Peyer's patch (tissue), 4 donors: ENCODE data around the gene USH1C. TPM values are rescaled to one million over a fixed set of nuclear protein-coding genes. Genes with fewer than 3 reads are reported as not detected.

ENCODE experiments used
- DNase-seq, 3 donors: peaks; one replicate each; pipeline ENCODE4 v3.0.0-alpha.2; 2017 to 2019
- H3K27ac ChIP-seq, 4 donors: fragments of 200-600 bp; sonication (generic); one replicate each; pipeline ENCODE4 v1.5.1; 2016 to 2019
- H3K27me3 ChIP-seq, 2 donors: fragments of 200-600 bp; sonication (generic); one replicate each; pipeline ENCODE4 v1.5.1; 2019
- H3K36me3 ChIP-seq, 3 donors: fragments of 200-600 bp; sonication (generic); one replicate each; pipeline ENCODE4 v1.5.1; 2016 to 2019
- H3K4me1 ChIP-seq, 4 donors: fragments of 200-600 bp; sonication (generic); one replicate each; pipeline ENCODE4 v1.5.1; 2016 to 2019
- H3K4me3 ChIP-seq, 4 donors: fragments of 200-600 bp; sonication (generic); 1 replicate in 3 of 4; 2 replicates in 1 of 4; pipeline ENCODE4 v1.5.1; 2016 to 2019; ENCODE audit warnings: mild to moderate bottlenecking in 1 of 4
- H3K9me3 ChIP-seq, 4 donors: fragments of 200-600 bp; sonication (generic); one replicate each; pipeline ENCODE4 v1.5.1; 2016 to 2019; ENCODE audit warnings: mild to moderate bottlenecking in 1 of 4
- POLR2A ChIP-seq, 2 donors: fragments of 450-650 bp; IDR thresholded peaks; one replicate each; pipeline ENCODE4 v1.5.1; 2017; ENCODE audit warnings: antibody characterized with exemption in 2 of 2, mild to moderate bottlenecking in 2 of 2, moderate library complexity in 2 of 2
- total RNA-seq, 4 donors: library from RNA; depleted of rRNA; stranded (reverse); fragments of >200 nt; gene quantifications; one replicate each; pipeline ENCODE4 v1.1.0, GENCODE V29; 2016
- TF ChIP-seq, protein P1 (sequence below), 6 experiments: fragments of 450-650 bp in 4 of 6; fragments of 200-600 bp in 2 of 6; sonication (generic) in 1 of 6; IDR thresholded peaks; one replicate each; pipeline ENCODE4 v1.5.1; 2017 to 2019; ENCODE audit warnings: antibody characterized with exemption in 6 of 6, mild to moderate bottlenecking in 3 of 6, moderate library complexity in 1 of 6

The USH1C gene
- total RNA-seq, 4 donors from 2014 or later: 90.8 to 302 (median 245) TPM

DNA sequence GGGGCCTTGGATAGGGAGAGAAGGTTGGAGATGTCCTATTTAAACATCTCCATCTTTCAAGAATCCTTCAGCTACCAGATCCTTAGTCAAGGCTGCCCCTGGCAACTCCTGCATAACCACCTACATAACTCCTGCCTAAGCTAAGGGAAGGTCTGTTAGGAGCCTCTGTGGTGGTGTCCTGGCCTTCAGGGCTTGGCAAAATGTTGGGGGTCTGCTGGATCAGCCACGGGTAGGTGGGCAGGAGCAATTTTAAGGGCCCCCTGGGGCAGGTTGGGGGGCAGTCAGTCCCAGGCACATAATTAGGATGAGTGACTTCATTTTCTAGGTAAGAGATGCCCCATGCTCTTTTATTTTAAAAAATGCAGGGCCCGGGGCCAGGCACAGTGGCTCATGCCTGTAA is 25.9 kb downstream of the USH1C start:
- H3K9me3 ChIP-seq: no peaks in the 10 kb centered on the region

DNA sequence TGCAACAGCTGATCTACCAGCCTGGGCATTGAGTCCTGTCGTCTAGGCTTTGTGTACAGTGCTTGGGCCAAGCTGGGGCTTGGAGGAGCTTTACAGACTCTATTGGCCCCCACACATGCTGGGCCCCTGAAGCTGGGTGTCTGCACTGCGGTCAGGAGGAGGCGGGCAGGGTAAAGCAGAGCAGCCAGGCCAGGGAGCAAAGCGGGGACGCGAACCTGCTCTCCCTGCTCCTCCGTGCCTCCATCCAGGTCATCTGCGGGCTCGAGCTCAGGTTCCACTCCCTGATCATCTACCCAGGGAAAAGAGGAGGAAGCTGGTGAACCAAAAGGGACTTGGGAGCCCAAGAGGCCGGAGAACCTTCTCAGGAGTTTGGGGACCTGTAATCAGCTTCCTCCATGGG is 27.0 kb downstream of the USH1C start:
- TF ChIP-seq, protein P1, sequence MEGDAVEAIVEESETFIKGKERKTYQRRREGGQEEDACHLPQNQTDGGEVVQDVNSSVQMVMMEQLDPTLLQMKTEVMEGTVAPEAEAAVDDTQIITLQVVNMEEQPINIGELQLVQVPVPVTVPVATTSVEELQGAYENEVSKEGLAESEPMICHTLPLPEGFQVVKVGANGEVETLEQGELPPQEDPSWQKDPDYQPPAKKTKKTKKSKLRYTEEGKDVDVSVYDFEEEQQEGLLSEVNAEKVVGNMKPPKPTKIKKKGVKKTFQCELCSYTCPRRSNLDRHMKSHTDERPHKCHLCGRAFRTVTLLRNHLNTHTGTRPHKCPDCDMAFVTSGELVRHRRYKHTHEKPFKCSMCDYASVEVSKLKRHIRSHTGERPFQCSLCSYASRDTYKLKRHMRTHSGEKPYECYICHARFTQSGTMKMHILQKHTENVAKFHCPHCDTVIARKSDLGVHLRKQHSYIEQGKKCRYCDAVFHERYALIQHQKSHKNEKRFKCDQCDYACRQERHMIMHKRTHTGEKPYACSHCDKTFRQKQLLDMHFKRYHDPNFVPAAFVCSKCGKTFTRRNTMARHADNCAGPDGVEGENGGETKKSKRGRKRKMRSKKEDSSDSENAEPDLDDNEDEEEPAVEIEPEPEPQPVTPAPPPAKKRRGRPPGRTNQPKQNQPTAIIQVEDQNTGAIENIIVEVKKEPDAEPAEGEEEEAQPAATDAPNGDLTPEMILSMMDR (IDR thresholded peaks at IDR 0.05): no peak
- no peak for TF ChIP-seq POLR2A (IDR thresholded peaks at IDR 0.05)
- no peaks in the 10 kb centered on the region for H3K9me3 ChIP-seq
- H3K36me3 ChIP-seq: peaks cover 0 to 46% (median 0%) of the 10 kb centered on the region in 3 donors

More for the DNA sequence above, 25.9 kb downstream of the USH1C start:
- Histone ChIP-seq H3K36me3 (peaks cover 0 to 57% (median 0%) of the 10 kb centered on the region in 3 donors), H3K27me3 (no peaks in the 10 kb centered on the region), H3K4me1 (no peaks in the 10 kb centered on the region), H3K27ac (no peak overlapping the region), H3K4me3 (no peak overlapping the region)
- TF ChIP-seq, protein P1 (IDR thresholded peaks at IDR 0.05): no peak
- no peak for TF ChIP-seq POLR2A (IDR thresholded peaks at IDR 0.05)
- DNase-seq: no peak

DNA sequence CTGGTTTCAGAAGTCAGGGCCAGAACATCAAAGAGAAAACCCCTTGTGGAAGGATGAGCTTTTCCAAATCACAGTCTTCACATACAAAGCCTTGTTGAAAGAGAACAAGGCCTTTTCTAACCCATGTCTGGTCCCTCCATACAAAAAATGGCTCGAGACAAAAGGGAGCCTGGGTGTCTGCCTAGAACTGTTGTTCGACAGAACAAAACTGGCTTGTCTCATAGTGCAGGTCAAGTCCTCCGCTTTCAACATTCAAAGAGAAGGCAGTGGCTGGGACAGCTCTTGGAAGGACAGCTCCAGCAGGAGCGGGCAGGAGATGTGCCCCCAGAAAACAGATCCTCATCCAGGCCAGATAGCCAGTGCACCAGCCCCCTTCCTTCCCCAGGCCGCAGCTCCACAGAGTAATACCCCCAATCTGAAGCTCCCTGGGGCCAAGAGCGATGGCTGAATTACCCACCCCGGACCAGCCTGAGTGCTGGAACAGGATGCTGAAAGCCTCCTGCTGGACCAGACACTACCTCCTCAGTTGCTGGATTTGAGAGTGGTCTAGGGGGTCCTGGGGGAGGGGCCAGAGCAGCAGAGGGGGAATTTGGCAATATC is 27.6 kb downstream of the USH1C start:
- Histone ChIP-seq H3K9me3 (no peaks in the 10 kb centered on the region), H3K36me3 (peaks cover 0 to 41% (median 0%) of the 10 kb centered on the region in 3 donors), H3K4me3 (no peak overlapping the region), H3K4me1 (no peaks in the 10 kb centered on the region), H3K27me3 (no peaks in the 10 kb centered on the region), H3K27ac (no peak overlapping the region)
- no peak for TF ChIP-seq POLR2A (IDR thresholded peaks at IDR 0.05)
- no peak for DNase-seq

More for the DNA sequence above, 27.0 kb downstream of the USH1C start:
- H3K4me1 ChIP-seq: no peaks in the 10 kb centered on the region
- H3K27ac ChIP-seq: no peak overlapping the region
- H3K27me3 ChIP-seq: no peaks in the 10 kb centered on the region
- no peak for DNase-seq
- H3K4me3 ChIP-seq: no peak overlapping the region

DNA sequence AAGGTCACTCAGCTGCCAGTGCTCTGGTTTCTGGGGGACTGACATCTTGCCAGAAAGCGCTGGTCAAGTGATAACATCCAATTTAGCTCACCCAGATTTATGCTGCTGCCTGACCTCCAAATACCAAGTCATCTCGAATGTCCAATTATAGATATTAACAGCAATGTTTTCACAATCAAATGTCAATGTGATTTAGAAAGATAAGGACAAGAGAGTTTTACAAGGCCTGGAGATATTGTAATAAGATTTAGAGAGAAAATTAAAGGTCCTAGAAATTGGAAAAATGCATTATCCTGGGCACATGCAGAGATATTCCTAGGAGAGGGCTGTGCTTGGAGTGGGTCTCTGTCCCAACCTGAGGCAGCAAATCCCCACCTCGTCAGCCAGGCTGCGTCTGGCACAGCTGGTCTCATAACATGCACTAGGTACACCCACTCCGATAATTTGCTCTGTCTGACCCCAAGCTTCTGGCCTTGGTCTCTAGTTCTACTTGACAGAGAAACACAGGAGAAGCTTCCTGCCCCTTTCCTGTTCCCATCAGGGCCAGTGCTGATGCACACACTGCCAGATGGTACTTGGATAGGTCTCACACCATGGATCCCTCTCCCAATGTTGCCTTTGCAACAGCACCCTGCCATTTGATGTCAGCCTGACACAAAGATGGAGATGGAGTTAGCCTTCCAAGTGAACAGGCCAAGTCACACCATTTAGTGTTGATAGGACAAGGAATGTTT is 28.6 kb downstream of the USH1C start:
- H3K36me3 ChIP-seq: peaks cover 0 to 32% (median 0%) of the 10 kb centered on the region in 3 donors
- no peaks in the 10 kb centered on the region for H3K27me3 ChIP-seq
- no peak overlapping the region for H3K4me3 ChIP-seq
- no peak for TF ChIP-seq POLR2A (IDR thresholded peaks at IDR 0.05)
- TF ChIP-seq, protein P1 (IDR thresholded peaks at IDR 0.05): no peak
- no peaks in the 10 kb centered on the region for H3K9me3 ChIP-seq
- no peak overlapping the region for H3K27ac ChIP-seq
- no peak for DNase-seq
- H3K4me1 ChIP-seq: no peaks in the 10 kb centered on the region

DNA sequence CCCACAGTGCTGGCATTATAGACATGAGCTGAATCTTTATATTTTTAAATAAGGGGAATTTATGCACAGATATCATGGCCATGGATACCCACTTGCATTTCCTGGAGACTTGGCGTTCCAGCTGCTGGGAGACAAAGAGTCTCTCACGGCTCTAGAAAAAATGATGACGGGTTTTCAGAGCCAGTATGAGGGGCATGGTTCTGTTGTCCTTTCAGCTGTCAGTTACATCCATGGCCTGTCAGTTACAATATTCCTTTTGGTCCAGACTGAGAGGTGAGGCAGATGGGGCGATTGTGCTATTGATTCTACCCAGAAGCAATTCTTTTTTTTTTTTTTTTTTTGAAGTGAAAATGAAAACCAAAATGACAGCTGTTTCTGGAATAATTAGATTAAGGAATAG is 29.7 kb downstream of the USH1C start:
- no peak for DNase-seq
- no peaks in the 10 kb centered on the region for H3K4me1 ChIP-seq
- H3K27me3 ChIP-seq: no peaks in the 10 kb centered on the region
- H3K9me3 ChIP-seq: no peaks in the 10 kb centered on the region
- H3K27ac ChIP-seq: no peak overlapping the region
- H3K4me3 ChIP-seq: no peak overlapping the region
- TF ChIP-seq, protein P1 (IDR thresholded peaks at IDR 0.05): no peak
- no peak for TF ChIP-seq POLR2A (IDR thresholded peaks at IDR 0.05)
- peaks cover 0 to 31% (median 0%) of the 10 kb centered on the region in 3 donors for H3K36me3 ChIP-seq

DNA sequence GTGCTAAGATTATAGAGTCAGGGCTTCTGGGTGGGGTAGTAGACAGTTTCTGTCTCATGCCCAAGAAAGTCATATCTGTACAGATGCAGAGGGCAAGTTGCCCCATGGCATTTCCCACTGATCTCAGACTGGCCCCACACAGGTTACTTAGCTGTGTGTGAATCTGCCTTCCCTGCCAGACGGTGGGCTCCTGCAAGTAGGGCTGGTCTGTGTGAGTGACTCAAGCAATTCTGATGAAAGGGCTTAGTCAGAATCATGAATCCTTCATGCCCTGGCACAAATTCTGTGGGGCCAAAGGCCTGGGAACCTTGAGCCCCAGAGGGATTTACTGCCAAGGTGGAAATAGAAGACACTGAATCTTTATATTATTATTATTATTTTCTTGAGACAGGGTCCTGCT is 30.4 kb downstream of the USH1C start:
- TF ChIP-seq, protein P1 (IDR thresholded peaks at IDR 0.05): no peak
- TF ChIP-seq POLR2A (IDR thresholded peaks at IDR 0.05): no peak
- no peak for DNase-seq
- H3K4me1 ChIP-seq: no peaks in the 10 kb centered on the region

More for the DNA sequence above, 30.4 kb downstream of the USH1C start:
- Histone ChIP-seq H3K4me3 (no peak overlapping the region), H3K9me3 (no peaks in the 10 kb centered on the region), H3K36me3 (peaks cover 0 to 34% (median 0%) of the 10 kb centered on the region in 3 donors), H3K27ac (no peak overlapping the region), H3K27me3 (no peaks in the 10 kb centered on the region)
